GM12801 (cell line): Measurements from ENCODE around the gene FIP1L1.

Experiments used
- CTCF ChIP-seq: IDR thresholded peaks from one replicate; pipeline ENCODE4 v1.5.1; 2011; ENCODE audit warnings: control low read depth; ENCODE audit not compliant: insufficient read length; ENCODE audit errors: extremely low read depth

Gene FIP1L1

GRCh38 chr4:53463340-53463739 lies 85.9 kb downstream of the FIP1L1 start:
- no peak for TF ChIP-seq CTCF

- TF ChIP-seq CTCF, result no peak
Observed at GRCh38 chr4:53465281-53465680, 87.8 kb downstream of the FIP1L1 start.

- TF ChIP-seq CTCF, result no peak
Observed at GRCh38 chr4:53465891-53466290, 88.5 kb downstream of the FIP1L1 start.

GRCh38 chr4:53476232-53477037 lies 99.0 kb downstream of the FIP1L1 start:
- no peak for TF ChIP-seq CTCF

- no peak for TF ChIP-seq CTCF
Observed at GRCh38 chr4:53477038-53477565, 99.7 kb downstream of the FIP1L1 start.

GRCh38 chr4:53477636-53478035 lies 100.2 kb downstream of the FIP1L1 start:
- TF ChIP-seq CTCF, result no peak

GRCh38 chr4:53478671-53479456 lies 101.4 kb downstream of the FIP1L1 start:
- TF ChIP-seq CTCF, result no peak
